Choroid plexus epithelial cell (primary cell): ENCODE data around the gene FHOD3.

ENCODE experiments used
- DNase-seq: peaks from one replicate; pipeline ENCODE4 v3.0.0-alpha.2; 2010; ENCODE audit warnings: low read depth
- H3K4me3 ChIP-seq: 2 replicates; pipeline ENCODE4 v1.5.1; 2011; ENCODE audit warnings: low read depth, mild to moderate bottlenecking, control low read depth, low read length, moderate library complexity
- TF ChIP-seq, protein P1 (sequence below): conservative IDR thresholded peaks from 2 replicates; pipeline ENCODE4 v1.5.1; 2011; ENCODE audit warnings: low read depth, mild to moderate bottlenecking, control low read depth, inconsistent platforms, low read length, moderate library complexity

The FHOD3 gene

DNA sequence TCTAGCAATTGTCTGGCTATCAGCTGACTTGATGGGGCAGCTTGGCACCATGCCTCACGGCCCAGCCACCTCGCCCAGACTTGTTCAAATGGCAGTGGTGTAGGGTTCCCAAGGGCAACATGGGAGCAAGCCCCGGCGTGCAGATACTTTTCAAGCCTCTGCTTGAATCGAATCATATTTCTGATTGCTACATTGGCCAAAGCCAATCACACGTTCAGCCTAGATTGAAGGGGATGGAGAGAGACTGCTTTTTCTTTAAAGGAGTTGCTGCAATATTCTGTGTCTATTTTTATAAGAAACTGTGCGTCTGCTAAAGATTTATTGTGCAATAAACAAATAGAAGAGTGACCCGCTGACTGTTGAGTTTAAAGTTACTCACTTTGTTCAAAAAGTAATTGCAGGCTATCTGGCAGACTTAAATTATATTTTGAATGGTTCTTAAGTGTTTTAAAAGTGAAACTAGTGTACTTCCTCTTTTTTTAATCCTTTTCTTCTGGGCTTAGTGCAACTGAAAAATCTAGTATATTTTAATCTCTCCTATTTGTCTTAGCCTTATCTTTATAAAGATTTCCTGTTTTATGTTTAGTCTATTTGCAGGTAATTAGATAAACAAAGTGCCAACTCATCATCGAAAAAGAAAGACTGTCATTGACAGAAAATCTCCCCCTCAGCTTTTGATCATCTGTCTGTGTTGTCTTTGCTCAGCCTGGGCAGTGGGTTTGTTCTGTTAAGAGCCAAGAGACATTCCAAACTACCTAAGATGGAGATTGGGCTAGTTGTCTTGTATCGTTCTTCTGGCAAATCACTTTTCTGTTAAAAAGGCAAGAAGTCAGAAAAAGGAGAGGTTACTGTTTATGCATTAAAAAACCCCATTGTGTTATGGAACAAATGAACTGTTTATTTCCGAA lies 375.2 kb downstream of the FHOD3 start:
- TF ChIP-seq, protein P1, sequence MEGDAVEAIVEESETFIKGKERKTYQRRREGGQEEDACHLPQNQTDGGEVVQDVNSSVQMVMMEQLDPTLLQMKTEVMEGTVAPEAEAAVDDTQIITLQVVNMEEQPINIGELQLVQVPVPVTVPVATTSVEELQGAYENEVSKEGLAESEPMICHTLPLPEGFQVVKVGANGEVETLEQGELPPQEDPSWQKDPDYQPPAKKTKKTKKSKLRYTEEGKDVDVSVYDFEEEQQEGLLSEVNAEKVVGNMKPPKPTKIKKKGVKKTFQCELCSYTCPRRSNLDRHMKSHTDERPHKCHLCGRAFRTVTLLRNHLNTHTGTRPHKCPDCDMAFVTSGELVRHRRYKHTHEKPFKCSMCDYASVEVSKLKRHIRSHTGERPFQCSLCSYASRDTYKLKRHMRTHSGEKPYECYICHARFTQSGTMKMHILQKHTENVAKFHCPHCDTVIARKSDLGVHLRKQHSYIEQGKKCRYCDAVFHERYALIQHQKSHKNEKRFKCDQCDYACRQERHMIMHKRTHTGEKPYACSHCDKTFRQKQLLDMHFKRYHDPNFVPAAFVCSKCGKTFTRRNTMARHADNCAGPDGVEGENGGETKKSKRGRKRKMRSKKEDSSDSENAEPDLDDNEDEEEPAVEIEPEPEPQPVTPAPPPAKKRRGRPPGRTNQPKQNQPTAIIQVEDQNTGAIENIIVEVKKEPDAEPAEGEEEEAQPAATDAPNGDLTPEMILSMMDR = no peak
- H3K4me3 ChIP-seq = peak overlapping the region; percentile 31
- DNase-seq = peak; percentile 68

DNA sequence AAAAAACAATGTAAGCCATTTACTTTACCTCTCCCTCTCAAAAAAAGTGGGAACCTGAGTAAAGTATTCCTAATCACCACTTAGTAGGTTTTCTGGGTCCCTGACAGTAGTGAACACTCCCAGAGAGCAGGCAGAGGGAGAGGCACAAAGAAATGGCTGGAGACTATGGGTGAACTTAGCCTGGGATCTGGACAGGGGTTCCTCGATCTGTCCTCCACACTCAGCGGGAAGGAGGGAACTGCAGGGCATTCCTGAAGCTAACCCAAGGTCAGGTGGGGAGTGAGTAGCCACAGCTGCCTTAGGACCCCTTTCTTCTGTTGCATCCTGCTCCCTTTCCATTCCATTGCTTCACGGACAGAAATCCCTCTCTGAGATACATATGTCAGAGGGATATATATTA lies 375.9 kb downstream of the FHOD3 start:
- no peak for DNase-seq
- no peak overlapping the region for H3K4me3 ChIP-seq
- TF ChIP-seq, protein P1 = no peak

- no peak for DNase-seq
- TF ChIP-seq, protein P1 = no peak
- no peak overlapping the region for H3K4me3 ChIP-seq
Measured at GRCh38 chr18:36675076-36675475, 377.6 kb downstream of the FHOD3 start.

DNA sequence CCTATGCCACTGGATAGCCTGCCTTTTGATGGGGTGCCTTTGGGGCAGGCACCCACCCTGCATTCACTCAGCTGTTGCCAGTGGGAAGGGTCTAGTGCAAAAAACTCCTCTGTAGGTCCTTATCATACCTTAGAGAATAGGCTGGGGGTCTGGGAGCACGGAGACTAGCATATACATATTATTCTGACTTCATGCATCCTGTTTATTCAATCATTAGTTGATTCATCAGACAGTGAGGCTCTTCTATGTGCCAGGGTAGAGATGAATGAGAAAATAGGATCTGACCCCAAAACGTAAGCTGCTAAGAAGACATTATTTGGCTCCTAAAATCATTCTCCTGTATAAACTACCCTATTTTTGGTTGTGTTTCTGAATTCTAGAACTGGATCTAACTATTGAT lies 378.0 kb downstream of the FHOD3 start:
- no peak for DNase-seq
- H3K4me3 ChIP-seq = no peak overlapping the region
- TF ChIP-seq, protein P1 = no peak

DNA sequence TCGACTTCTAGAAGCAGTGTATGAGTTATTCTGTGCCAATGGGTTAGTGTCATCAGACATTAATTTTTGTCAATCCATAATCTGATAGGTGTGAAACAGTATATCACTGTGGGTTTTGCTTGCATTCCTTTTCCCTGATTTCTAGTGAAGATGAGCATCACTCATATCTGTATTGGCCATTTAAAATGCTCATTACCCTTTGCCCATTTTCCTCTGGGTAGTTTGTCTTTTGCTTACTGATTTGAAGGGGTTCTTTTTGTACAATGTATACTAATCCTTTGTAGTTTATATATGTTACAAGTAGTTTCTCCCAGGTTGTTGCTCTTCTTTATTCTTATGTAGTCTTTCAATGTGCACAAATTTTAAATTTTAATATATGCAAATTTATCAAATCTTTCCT lies 379.1 kb downstream of the FHOD3 start:
- no peak overlapping the region for H3K4me3 ChIP-seq
- DNase-seq = no peak
- TF ChIP-seq, protein P1 = no peak

DNA sequence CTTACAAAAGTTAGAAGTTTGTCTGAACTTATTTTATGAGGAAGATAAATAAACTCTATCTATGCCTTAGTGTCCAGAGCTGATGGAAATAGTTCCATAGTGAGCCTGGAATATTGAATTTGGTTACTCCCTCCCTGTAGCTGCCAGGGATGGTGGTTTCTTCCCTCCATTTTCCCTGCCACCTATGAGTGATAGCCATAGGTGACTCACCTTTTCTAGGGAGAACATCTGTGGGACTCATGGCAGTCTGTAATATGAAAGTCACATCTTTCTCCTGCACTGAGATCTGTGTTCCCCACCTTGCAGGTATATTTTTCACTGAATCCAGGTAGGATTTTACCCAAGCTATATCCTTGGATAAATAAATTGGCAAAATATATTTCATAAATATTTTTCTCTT lies 382.5 kb downstream of the FHOD3 start:
- TF ChIP-seq, protein P1 = no peak
- no peak for DNase-seq
- no peak overlapping the region for H3K4me3 ChIP-seq

- no peak overlapping the region for H3K4me3 ChIP-seq
- TF ChIP-seq, protein P1 = no peak
- no peak for DNase-seq
Measured at GRCh38 chr18:36685580-36685979, 388.1 kb downstream of the FHOD3 start.
